ENCODE results near the gene YY1. TPM values are rescaled to one million over a fixed set of nuclear protein-coding genes. Genes with fewer than 3 reads are reported as not detected.
"Not testable (repeated sequence)": the region's sequence is repeated elsewhere in the genome, so short reads cannot be mapped to it uniquely, and the experiment has no call there.

The YY1 gene
- total RNA-seq, 1 experiment from 2014 or later = 31.9 TPM

DNA sequence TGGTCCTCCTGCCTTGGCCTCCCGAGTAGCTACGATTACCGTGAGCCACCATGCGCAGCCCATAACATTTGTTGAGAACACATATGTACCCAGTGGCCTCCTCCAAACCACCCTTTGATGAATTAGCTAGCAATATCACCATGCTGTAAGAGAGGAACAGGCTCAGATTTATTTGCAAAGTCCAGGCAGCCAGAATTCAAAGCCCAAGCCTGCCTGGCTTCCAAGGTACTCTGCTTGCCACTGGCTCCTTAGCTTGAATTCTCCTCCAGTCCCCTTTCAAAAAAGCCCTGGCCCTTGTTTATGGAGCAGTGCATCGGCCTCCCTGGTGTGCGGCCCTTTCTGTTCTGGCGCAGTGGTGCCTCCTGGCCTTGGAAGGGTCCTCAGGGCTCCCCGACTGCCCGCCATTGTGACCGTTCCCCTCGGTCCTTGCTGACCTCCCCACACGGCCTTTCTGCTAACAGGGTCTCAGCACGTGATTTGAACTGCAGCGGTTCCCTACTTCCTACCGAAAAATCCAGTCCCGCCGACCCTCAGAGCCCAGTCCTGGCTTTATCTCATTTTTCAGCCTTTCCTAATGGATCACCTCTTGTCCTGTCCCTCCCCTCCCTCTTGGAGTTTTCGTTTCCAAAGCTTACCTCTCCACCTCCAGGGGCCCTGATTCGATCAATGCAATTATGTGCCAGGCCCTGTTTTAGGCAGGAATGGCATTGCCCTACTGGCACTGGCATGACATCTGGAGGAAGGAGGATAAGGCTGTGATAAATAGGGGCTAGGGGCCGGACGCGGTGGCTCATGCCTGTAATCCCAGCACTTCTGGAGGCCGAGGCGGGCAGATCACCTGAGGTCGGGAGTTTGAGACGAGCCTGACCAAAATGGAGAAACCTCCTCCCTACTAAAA is 45.3 kb downstream of the YY1 start:
- DNase-seq (ENCODE audit: low read depth) = no peak

DNA sequence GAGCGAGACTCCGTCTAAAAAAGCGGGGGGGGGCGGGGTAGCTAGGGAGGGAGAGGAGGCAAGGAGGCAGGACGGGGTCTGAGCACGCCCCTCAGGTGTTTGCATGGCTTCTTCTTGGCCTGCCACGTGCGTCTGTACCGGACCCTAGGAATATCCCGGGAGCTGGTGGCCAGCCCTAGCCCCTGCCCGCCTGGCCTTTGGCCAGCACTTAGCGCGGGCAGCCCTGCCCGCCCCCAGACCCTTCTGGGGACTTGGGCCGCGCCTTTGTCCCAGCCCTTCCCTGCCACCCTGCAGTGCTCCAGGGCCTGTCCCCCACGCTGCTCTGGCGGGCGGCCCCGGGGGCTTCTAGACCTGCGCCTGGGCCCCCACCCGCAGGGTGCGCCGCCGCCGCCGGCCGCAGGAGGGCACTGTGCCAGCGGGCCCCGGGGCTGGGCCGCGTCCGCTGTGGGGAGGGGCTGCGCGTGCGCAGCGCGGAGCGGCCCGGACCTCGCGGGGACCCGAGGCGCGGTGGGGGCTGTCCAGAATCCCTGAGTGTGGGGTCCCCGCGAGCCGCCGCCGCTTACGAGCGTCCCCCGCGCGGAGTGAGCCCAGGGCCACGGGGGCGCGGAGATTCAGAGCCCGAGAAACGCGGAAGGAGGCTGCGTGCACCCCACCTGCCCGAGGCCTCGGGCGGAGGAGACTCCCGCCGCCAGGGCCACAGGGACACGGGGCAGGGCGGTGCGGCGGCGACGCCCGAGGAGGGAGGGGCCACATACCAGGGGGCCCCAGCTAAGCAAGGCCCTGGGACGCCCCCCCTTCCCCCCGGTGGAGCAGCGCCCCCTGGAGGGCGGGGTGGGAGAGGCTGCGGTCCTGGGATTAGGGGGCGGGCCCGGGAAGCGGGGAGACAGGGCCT is 46.3 kb downstream of the YY1 start:
- DNase-seq (ENCODE audit: low read depth) = peak; percentile 49

DNA sequence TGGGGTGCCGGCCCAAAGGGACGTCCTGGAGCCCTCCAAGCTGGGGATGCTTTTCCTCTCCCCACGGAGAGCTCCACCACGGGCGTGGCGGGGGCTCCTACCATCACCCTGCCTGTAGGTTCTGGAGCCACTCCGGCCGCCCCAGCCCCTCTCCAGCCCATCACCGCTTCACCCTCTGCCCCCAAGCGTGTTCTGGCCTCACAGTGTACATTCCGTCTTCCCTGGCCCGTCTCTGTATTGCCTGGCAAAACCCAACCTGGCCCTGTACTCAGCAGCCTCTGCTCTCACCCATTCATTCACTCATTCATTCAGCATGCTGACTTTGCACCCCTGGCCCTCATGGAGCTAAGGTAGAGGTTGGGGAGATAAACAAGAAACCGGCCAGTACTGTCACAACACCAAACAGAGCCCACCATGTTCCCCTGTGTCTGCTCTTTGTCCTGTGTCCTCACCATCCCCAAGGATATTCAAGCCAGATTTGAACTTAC is 47.0 kb downstream of the YY1 start:
- no peak for DNase-seq (ENCODE audit: low read depth)

DNA sequence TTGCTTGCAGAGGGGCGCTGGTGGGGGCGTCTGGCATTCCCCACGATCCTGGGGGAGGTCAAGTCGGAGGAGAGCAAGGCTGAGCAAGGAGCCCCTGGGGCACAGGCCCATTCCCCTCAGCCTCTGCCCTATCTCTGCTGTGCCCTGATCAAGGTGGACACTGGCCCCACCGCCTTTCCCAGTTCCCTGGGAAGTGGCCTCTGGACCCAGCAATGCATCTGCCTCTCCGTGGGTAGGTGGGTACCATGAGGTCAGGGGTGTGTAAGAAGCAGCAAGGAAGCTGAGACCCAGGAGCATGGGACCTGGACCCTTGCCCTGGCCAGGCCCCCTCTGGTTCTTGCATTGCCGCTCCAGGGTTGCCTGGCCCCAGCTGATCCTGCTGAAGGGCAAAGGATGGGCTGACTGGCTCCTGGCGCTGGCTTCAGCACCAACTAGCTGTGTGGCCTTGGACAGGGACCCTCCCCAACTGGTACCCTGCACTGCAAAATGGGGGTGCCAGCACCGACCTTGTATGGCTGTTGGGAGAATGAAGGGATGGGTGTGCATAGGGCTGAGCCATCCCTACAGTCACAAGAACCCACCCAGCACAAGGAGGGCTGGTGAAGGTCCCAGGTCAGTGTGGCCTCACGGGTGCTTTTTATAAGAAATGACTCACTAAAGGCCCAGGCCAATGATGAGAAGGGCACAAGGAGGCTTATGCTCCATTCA is 47.7 kb downstream of the YY1 start:
- DNase-seq (ENCODE audit: low read depth) = no peak

DNA sequence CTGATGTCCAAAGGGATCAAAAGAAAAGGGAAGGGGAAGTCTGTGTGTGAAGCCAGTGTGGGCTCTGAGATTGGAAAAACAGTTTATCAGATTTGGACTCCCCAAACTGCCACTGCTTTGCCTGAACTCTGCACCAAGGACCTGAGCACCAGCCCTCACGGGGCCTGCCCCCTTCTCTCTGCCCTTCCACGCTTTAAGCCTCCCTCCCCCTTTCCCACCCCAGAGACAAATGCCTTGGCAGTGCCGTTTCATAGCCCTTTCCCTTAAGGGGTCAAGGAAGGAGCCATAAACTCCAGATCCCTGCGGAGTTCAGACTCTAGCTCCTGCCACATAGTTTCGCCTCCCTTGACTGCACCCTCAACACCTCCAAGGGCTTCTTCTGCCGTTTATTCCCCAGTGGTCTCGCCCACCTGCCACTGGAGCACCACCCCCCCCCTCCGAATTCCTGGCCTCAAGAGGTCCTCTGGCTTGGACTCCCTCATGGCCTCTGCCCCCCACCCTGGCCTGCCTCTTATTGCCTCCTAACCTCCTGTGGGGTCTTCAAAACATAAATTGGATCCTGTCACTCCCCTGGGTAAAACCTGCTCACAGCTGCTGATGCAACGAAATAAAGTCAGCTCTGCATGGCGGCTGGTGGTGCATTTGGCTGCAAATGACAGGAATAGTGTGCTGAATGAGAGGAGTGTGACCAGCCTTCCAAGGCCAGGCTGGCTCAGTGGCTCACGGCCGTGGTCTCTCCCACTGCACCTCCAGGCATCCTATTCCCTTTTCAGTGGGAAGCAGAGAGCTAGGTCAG is 48.5 kb downstream of the YY1 start:
- no peak for DNase-seq (ENCODE audit: low read depth)

DNA sequence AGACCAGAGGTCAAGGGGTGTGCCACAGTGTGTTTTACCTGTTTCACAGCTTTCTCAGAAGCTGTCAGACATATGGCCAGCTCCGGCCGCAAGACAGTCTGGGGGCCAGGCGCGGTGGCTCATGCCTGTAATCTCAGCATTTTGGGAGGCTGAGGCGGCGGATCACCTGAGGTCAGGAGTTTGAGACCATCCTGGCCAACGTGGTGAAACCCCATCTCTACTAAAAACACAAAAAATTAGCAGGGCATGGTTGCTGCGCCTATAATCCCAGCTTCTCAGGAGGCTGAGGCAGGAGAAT is 49.0 kb downstream of the YY1 start:
- DNase-seq (ENCODE audit: low read depth) = not testable (repeated sequence)

DNA sequence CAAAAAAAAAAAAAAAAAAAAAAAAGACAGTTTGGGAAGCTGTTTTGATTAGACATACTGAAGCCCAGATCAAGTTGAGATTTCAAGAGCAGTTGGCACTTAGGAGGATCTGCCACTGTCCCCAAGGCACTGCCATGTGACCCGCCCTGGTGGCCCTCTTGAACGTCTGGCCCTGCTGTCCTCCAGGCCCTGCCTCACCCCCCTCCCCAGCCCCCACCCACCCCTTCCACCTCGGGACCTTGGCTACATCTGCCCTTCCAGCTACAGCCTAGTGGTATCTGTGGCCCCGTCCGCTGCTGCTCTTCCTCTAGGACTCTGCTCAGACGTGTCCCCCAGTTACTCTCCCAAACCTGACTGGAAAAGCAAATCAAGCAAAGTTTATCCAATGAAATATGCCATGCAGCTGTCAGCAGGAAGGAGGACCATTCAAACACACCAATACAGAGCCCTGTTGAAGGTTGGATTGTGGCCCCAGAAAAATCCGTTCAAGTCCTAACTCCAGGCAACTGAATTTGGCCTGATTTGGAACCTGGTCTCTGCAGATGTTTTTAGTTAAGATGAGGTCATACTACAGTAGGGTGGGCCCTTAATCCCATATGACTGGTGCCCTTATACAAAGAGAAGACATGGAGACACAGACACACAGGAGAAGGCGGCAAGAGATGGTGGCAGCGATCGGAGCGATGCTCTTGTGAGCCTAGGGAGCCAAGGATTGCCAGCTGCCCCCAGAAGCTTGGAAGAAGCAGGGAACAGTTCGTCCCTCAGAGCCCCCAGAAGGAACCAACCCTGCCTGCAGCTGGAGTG is 49.6 kb downstream of the YY1 start:
- no peak for DNase-seq (ENCODE audit: low read depth)

DNA sequence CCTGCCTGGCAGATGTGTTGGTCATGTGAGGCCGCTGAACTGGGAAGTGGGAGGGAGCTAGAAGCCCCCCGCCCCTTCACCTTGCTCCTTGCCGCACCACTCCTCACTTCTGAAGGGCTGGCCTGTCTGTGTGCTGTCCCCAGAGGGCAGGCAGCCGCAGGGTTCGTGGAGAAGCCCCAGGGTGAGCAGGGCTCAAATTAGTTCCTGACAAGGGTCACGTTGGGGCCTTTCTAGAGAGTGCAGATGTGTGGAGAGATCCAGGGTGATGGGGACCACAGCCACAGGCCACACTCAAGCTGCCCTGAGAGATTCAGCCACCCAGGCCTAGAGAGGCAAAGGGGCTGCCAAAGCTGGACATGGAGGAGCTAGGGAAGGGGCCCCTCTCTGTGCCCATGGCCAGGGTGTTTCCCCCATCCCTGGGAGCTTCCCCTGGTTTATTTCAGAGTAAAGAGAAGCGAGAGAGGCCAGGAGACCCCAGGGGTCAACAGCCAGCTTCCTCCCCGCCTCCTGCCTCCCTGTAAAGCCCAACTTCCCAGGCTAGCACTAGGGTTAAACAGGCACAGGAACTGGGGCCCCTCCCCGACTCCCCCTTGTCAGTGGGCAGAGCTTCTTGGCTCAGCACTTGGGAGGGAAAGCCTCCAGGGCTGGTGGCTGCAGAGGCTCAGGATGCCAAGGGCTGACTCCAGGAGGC is 51.1 kb downstream of the YY1 start:
- DNase-seq (ENCODE audit: low read depth) = no peak

DNA sequence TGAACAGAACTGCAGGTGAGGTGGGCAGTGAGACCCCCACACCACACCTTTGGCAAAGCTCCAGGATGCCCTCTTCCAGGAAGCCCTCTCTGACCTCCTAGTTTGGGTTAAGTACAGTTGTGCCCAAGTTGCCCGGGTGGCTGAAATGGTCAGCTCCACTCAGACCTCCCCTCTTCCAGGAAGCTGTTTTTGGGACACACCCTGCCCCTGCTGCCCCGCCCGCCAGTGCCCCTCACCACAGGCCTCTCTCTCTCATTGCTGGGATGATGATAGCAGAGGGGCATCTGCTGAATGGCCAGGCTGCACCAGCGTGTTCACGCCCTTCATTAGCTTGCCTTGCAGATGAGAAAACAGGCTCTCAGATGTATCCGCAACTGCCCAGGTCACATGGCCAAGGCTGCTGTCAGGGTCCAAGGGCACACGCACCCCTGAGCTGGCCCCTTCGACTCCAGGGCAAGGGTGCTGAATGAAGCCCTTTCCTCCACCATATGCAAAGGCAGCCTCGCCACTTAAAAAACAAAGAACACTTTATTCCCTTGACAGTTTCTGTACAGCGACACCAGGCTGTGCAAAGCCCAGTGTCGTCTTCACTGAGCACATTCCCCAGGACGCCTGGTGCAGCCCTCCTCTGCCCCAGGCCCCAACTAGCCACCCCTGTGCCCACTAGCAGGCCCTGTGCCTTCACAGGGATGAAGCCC is 51.8 kb downstream of the YY1 start:
- no peak for DNase-seq (ENCODE audit: low read depth)

DNA sequence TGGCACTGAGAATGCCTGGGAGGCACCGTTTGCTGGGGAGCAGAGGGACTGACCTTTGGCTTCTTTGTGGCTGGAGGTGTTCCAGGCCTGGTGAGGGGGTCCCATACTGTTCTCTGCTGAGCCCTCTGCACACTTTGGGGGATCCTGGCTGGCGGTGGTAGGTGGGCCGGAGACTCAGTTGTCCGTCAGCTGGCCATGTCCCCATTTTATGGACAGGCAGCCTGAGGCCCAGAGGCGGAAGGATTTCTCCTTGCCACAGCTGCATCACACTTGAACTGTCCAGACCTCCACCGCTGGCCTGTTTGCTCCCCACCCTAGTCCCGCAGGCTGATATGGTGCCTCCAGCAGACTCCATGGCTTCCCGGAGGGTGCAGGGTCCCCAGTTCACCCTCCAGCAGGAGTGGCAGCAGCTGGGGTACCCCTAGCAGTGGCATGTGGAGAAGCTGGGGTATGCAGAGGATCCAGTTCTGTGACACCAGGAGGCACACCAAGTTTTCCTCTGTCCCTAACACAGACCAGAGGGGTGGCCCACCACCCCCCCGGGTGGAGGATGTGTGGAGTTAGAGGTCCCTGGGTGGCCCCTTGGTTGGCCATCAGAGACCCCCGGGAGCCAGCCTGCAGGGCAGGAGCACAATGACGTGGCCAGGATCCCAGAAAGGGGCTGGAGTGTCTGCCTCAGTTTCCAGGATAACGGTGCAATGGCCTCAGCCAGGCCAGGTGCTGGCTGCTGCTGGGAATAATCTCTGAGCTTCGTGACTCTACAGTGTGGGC is 52.5 kb downstream of the YY1 start:
- no peak for DNase-seq (ENCODE audit: low read depth)

DNA sequence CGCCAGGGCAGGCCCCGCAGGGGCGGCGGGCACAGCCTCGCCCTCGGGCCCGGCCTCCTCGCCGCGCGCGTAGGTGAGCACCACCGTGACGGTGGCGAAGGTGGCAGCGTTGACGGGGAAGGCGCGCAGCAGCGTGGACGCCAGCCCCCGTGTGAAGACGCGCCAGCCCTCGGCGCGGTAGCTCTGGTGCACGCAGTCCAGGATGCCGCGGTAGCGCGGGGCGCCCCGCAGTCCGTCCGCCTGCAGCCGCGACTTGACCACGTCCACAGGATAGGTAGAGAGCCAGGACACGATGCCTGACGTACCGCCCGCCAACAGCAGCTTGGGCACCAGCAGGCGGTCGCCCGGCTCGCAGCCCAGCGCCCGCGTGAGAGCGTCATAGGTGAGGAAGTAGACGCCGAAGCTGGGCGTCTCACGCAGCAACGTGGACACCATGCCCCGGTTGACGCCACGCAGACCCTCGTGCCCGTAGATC is 53.4 kb downstream of the YY1 start:
- no peak for DNase-seq (ENCODE audit: low read depth)

DNA sequence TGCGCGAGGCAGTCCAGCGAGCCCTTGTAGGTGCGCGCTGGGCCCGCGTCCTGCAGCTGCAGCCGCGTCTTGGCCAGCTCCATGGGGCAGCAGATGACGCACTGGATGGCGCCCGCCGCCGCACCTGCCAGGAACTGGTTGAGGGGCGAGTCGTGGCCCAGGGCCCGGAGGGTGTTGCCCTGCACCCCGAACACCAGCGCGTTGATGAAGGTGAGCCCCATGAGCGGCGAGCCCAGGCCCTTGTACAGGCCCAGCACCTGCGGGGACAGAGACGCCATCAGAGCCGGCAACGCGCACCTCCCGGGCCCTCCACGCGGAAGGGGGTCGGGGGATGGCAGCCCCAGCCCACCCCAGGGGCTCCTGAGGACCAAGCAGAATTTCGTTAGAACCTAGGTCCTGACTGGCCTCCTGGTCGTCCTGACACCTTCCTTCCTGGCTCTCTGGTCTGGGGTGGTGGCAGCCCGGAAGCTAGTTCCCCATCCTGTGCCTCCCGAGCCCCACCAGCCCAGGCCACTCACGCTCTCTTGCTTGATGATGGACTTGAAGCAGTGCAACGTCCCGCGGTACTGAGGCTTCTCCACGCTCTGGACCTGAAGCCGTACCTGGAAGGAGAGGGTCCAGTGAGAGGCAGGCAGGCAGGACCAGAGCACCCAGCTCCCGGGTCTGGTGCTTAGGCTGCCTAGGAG is 54.0 kb downstream of the YY1 start:
- DNase-seq (ENCODE audit: low read depth) = no peak

DNA sequence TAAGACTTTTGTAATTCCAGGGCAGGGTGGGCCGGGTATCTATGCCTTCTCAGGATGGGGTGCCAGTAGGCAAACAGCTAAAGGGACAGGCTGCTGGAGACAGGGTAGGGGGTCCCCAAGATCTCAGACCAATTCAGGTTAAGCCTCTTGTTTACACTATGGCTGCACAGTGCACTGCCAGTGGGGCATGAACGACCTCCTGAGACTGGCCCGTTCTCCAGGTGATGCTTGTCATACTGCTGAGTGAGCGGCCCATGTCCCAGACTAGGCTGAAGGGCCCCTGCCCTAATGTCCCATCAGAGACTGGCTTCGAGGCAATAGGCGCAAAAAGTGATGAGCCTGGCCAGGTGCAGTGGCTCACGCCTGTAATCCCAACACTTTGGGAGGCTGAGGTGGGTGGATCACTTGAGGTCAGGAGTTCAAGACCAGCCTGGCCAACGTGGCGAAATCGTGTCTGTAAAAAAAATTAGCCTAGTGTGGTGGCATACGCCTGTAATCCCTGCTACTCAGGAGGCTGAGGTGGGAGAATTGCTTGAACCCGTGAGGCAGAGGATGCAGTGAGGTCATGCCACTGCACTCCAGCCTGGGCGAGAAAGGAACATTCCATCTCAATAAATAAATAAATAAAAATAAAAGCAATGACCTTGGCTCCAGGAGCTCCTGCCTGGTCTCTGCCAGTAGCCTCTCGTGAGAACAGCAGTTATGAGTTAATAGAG is 54.7 kb downstream of the YY1 start:
- DNase-seq (ENCODE audit: low read depth) = no peak

DNA sequence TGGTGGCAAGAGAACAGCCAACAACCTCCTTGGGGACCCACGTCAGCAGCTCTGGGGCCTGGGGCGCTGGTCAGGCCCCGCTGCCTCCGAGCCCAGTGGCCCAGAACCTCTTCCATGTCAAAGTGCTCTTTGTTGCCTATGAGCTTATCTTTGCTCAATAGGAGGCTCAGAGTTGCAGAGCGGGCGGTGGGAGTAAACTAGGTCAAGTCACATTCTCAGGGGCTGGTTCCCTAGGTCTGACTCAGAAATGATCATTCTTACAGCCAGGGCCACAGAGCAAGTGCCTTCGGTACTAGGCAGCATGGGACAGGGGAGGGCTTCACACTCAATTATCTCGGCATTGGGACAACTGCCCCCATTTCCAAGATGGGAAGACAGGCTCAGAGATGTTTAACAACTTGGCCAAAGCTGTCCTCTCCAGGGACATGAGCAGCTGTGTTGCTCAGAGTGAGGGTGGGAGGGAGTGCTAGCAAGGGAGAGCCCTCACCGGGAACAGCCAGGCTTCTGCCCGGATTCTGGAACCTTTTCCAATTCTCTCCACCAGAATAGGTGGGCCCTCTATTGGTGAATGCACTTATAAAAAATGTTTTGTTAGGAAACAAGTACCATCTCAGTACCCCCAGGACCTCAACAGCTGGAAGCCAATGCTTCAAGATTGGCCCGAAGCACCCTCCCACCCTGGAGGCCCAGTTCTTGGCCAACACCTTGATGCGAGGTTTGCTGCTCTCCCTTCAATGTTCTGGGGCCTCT is 55.4 kb downstream of the YY1 start:
- peak; percentile 23 for DNase-seq (ENCODE audit: low read depth)

DNA sequence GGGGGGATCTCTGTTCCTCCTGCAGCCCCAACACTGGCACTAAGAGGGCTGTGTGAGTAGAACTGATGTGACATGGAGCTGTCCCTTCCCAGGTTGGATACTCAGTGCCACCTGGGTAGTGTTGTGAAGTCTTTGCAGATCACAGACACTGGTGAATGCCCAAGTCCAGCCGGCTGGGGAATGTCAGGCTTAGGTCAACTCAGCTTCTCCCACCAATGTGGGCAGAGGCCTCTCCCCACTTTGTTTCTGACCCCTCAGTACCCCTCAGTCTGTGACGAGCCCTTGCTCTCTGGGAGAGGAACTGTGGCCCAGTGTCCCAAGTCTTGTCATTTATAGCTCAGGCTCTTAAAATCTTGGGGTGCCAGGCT is 56.0 kb downstream of the YY1 start:
- DNase-seq (ENCODE audit: low read depth) = no peak

All from LHCN-M2 (cell line).